HG02763 (cell line): ENCODE measurements around the gene C15orf61.

ENCODE experiments used
- ATAC-seq: cut with Tn5 transposase; IDR thresholded peaks from one replicate; pipeline ENCODE4 v1.9.1; 2021; ENCODE audit warnings: mild to moderate bottlenecking, moderate library complexity; ENCODE audit not compliant: unreplicated experiment

C15orf61 gene

DNA sequence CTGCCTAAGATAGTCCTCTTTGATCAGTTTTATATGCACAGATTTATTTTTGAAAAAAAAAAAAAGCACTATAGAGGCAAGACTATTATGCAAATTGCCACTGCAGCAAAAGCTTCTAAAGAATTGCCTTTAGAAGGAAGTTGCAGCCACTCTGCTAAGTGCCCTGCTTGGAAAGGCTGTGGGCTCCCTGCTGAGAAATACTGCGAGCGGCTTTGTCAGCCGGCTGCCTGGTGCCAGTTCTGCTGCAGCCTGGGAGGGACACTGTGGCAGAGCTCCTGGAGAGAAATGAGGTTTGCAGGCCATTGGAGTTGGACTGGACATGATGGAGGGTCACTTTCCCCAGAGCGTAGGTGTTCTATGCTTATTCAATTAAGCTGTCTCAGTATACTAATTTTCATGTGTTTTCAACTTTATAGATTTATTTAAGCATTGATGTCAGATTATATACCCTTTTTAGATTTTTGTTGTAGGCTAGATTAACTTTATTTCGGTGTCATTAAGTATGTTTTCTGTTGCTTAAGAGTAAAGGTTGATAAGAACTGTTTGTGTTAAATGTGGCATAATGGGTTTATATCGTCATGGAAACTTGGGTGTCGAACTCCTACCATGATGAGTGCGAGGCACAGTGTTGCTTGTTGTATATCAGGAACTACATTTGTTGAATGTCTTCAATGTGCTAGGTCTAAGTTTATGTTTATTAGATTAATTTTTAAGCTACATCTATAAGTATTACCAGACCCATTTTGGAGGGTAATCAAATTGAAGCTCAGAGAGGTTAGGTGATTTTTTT lies 28.1 kb downstream of the C15orf61 start:
- ATAC-seq, result no peak

DNA sequence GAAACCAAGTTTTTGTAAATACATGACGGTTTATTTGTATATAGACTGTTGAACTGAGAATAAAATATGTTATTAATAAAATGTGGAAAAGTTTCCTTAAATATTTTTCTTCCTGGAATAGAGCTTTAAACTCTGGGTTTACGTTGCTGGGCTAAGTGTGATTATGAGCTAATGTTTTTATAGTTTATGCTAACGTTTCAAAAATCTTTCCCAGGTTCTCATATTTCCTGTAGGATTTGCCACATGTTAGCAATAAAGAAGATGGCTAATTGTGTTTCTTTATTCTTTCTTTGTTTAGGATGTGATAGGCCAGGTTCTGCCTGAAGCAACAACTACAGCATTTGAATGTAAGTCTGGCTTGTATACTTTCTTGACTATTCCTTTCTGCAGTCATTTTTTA lies 28.8 kb downstream of the C15orf61 start:
- no peak for ATAC-seq

DNA sequence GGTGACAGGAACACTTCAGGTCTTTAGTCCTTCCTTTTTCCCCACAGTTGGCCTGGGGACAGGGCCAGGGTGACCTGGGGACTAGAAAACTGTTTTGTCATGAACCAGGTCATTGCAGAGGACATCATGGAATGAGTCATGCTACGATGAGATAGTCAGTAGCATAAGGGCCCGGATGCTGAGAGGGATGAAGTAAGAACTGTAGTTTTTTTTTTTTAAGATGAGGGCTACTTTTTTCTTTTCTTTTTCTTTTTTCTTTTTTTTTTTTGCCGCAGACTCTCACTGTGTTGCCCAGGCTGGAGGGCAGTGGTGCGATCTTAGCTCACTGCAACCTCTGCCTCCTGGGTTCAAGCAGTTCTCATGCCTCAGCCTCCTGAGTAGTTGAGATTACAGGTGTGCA lies 29.6 kb downstream of the C15orf61 start:
- no peak for ATAC-seq

DNA sequence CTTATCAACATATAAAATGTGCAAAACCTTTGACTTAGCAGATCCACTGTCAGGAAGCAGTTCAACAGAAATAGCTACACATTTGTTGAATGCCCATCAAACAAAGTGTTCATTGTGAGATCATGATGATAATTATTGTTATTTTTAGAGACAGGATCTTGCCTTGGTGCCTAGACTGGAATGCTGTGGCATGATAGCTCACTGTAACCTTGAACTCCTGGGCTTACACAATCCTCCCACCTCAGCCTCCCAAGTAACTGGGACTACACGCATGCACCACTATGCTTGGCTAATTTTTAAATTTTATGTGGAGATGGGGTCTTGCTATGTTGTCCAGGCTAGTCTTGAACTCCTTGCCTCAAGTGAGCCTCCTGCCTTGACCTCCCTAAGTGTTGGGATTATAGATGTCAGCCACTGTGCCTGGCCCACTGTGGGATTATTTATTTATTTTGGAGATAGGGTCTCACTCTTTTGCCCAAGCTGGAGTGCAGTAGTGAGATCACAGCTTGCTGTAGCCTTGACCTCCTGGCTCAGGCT lies 30.3 kb downstream of the C15orf61 start:
- ATAC-seq, result no peak

DNA sequence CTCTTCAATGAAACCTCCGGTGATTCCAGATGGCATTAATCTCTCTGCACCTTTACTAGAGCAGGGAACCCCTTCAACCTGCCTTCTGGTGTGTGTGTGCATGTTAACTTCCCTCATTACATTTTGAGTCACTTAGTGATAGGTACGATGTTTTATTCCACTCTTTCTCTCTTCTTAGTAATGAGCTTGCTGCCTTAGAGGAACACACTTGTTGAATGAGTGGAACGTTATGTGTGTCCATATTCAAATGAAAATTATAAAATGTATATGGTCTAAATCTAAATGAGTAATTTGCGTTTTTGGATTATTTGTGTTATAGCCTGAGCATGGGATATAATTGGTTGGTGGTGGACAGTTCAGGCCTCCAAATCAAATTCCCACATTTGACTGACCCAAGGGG lies 33.6 kb downstream of the C15orf61 start:
- no peak for ATAC-seq

DNA sequence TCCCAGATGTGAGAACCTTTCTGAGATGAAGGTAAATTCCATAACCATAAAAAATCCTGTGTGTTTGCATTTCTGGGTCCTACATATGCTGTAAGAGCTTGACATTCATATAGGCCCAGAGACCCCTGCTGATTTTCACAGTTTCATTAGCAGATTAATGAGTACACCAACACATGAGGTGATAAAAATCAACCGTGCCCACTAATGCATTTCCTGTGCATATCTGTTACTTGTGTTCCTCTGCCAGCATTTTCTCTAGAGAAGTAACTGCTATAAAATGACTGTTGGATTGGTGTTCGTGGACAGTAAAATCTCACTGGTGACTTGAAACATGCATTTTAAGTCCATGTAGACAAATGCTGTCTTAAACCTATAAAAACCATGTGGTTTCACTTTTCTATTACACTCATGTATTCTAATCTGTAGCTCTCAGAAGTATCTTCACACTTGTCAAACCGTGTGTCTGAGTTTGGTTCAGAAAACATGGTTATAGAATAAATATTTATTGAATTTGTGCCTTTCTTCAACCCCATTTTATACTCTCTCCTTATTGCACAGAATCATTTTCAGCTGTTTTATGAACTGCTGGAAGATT lies 36.1 kb downstream of the C15orf61 start:
- no peak for ATAC-seq

DNA sequence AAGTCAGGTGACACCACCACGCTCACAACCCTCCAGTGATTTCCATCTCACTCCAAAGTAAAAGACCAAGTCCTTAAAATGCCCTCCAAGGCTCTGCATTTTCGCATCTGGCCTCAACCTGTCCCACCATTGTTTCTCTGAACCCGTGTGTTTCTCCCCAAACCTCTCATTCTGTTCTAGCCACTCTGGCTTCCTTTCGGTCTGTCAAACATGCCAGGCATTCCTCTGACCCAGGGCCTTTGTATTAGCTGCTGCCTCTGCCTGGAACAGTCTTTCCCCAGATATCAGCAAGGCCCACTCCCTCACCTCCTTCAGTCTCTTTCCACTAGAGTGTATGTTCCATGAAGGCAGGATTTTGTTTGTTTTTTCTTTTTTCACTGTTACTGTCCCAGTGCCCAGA lies 37.6 kb downstream of the C15orf61 start:
- no peak for ATAC-seq

DNA sequence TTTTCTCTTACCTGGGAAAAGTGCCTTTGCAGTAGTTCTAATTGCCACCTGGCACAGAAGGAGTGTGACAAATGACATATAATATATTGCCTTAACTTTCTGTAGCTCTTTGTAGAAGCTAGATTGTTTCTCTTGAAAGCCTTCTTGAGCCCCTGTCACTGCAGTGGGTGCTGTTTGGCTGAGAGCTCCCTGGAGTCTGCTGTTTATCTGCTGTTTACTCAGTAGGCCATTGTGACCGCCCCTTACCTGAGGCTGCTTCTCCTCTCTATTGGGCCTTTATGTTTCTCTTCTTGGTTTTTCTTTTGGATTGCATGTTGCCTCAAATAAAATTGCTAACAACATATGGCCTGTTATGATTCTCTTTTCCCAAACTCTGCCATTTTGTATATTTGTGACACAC lies 38.2 kb downstream of the C15orf61 start:
- ATAC-seq, result no peak

DNA sequence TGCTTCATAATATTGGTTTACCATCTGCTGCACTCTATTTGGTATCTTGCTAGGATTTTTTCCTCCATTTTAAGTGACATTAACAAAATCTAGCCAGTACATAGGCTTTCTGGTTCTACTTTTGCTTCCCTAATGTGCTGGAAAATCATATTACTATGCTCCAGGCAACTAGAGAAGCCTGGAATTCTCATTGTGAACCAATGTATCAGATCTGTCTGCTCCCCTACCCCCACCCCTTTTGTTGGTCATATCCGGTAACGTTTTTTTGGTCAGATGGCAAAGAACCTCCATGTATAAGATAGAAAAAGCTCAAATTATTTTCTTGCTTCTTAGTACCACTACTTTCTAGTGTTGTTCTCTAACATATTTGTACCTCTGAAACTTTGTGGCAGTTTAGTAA lies 38.6 kb downstream of the C15orf61 start:
- ATAC-seq, result no peak

DNA sequence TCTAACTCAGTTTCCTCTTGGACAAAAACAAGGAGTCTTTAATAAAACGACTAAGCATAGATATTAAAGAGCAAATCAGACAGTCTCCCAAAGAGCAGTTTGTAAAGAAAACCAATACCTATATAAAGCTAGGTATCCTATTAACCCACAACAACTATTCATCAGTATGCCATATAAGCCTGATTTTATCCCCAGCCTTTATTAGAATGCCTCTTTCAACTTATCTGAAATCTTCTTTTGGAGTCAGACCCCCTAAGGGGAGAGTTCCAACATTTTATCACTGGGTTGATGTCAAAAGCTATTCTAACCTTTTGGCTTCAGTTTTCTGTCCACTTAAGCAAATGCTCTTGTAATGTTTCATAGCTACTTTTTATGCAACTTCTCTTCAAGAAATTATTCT lies 39.4 kb downstream of the C15orf61 start:
- ATAC-seq, result no peak

DNA sequence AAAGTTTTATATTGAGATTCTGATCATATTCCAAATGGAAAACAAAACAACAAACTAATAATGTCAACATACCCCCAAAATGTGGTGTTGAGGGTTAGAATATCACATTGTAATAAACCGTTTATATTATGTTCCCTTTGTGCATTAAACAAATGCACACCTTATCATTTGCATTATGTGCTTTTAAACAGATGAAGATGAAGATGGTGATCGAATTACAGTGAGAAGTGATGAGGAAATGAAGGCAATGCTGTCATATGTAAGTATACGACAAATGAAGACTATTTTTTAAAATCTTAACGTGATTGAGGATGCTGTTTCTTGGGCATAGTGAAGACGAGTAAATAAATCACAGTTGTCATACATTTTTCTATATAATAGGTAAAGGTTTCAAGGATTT lies 42.2 kb downstream of the C15orf61 start:
- no peak for ATAC-seq

DNA sequence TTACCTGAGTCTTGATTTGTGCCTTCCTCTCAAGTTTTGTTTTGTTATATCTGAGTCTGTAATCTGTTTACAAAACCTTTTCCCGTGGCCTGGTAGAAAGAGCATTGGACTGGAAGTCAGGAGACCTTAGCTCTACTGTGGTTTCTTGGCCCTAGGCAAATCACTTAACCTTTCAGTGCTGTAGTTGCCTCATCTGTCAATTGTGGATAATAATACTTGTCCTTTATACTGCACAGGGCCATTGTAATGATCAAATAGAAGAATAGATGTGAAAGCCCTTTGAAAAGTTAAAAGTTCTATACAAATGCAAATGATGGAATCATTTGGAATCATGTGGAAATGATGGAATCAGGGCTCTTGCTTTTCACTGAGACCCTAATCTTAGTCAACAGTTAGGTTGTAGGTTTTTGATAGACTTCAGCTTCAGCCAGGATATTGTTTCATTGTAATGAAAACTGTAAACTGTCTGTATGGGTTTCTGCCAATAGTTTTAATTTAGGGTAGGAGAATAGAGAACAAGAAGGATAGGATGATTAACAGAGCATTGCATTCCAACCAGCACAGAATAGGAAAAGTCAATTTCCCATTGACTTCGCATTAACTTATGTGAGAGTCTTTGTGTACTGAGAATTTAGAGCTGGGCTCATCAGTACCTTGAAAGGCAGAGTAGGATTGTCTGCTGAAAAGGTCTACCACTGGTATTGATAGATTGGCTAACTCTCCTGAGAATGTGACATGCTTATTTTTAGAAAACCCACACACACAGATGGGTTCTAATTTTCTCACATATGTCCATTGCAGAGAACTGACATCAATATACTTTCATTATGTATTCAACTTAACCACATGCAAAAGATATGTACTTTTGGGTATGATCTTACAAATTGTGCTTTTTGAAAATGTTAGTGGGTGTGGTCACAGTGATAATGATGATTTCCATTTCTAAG lies 43.4 kb downstream of the C15orf61 start:
- ATAC-seq, result peak; percentile 85

DNA sequence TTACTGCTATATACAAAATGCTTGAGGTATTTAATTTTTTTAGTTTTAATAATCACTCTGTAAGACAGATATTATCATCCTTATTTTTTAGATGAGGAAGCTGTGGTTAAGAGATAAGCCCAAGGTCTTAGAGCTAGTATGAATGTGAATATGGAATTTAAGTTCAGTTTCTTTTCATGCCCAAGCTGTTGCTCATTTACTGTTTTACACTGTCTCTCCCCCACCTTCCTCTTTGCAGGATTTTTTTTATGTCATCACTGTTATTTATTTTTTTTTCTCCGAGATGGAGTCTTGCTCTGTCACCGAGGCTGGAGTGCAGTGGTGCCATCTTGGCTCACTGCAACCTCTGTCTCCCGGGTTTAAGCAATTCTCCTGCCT lies 44.0 kb downstream of the C15orf61 start:
- no peak for ATAC-seq

DNA sequence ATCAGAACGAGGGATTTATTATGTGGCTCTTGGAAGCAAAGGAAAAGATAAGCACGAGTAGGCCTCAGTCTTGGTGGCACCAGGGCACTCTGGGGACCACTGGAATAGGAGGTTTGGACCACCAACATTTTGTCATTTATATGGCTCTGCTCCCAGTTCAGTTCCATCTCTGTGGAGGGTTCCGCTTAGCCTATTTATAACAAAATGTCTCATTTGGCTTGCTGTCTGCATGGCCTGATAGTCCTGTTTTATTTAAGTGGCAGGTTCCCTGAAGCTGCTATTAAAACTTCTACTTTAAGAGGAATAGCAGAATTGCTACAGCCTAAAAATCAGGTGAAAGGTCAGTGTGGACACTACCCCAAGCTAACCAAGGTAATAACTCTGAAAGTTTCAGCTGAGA lies 48.7 kb downstream of the C15orf61 start:
- ATAC-seq, result no peak

DNA sequence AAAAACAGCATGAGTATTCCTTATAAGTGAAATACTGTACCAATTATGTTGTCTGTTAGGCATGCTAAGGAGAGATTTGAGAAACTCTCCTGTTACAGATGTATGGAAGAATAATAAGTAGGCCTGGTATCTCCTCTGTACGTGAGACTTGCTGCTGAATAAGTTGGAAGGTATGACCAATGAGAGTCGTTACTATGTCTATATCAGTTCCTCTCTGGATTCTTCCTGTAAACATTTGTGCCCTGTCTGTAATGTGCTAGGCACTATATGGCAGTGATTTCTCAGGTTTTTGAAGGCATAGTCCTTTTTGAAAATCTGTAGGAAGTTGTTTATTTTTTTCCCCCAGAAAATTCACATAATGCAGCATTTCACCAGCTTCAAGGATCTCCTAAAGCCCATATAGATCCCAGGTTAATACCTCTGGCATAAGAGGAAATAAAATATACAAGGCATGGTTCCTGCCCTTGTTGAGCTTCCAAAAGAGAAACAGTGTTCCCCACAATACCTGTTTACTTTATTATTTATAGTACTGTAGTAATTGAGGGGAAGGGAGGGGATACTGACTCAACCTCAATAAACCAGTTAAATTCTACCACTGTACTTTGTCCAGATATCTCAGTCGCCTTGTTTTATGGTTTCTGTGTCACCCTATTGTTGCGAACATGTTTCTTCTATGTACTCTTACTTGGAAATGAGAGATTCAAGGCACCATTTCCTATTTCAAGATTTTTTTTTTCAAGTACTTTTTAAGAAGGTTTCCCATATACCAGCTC lies 50.1 kb downstream of the C15orf61 start:
- ATAC-seq, result no peak

DNA sequence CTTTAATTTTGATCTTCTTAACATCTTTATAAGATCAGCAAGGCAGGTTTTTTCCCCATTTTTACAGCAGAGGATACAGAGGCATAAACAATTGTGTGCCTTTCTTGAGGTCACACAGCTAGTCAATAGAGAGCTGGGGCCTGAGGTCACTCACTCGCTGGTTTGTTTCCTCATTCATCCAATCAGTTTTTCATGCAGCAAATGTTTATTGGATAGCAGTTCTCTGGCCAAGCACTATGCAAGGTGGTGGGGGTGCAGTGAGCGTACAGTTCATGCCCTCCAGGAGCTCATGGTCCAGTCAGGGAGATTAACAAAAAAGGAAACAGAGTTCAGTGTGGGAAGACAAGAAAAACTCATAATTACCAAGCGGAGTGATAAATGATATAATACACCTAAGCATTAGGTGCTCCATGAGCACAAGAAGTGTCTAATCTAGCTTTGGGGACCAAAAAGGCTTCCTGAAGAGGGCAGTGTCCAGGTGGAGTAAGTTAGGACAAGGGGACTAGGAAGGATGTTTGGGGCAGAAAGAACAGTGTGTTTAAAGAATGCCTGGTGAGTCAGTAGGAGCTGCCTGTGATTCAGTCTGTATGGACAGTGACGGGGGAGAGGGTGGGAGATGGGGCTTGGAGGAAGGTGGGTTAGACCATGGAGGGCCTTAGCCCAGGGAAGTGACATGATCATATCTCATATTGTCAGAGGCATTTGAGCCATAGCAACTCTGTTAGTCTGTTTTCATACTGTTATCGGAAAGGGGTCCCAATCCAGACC lies 50.9 kb downstream of the C15orf61 start:
- ATAC-seq, result no peak

DNA sequence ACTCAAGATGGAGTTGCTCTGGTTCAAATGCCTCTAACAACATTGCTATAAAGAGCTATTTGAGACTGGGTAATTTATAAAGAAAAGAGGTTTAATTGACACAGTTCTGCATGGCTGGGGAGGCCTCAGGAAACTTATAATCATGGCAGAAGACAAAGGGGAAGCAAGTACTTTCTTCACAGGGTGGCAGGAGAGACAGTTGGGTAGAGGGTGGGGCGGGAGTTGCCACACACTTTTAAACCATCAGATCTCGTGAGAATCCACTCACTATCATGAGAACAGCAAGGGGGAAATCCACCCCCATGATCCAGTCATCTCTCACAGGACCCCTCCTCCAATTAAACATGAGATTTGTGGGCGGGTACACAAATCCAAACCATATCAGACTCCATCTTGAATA lies 52.3 kb downstream of the C15orf61 start:
- ATAC-seq, result no peak

DNA sequence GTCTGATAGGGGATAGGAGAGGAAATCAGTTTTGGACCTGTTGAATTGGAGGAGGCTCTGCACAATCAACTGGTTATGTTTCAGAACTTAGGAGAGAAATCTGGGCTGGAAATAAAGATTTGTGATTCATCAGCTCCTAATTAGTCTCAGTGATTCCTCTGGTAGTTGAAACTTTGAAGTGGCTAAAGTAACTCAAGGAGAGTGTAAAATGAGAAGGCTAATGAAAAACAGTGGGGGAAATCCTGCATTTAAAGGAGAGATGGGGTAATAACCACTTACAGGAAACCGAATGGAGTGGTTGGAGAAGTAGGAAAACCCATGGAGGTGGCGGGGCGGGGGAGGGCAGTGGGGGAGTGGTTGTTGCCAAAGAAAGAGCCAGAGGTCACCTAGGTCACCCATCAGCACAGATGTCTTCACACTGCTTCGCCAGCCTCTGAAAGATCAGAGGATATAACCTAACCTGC lies 54.1 kb downstream of the C15orf61 start:
- no peak for ATAC-seq

DNA sequence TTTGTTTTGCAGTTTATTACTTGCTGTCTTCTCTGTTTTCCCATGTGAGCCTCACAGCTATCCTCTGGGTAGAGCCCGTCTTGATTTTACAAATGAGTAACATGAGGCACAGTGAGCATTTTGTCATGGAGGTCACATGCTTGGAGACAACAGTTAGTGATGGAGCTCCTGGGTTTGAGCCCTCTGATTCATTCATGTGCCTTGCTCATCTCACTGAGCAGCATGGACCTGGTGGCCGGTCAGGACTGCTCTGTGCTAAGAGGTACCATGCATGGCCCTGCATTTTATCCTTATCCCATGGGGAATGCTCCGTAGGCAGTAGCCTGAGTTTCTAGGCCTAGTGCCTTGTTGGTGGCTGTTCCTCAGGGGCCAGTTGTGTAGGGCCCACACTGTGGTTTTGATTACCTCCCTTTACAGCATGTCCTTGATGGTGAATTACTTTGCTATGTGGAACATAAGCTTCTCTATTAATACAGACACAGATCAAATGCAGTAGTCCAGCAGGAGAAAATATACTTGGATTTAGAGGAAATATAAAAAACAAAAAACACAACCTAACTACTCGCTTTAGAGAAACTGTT lies 57.2 kb downstream of the C15orf61 start:
- ATAC-seq, result no peak
